ENCODE results near the gene APC.

- TF ChIP-seq, protein P1, sequence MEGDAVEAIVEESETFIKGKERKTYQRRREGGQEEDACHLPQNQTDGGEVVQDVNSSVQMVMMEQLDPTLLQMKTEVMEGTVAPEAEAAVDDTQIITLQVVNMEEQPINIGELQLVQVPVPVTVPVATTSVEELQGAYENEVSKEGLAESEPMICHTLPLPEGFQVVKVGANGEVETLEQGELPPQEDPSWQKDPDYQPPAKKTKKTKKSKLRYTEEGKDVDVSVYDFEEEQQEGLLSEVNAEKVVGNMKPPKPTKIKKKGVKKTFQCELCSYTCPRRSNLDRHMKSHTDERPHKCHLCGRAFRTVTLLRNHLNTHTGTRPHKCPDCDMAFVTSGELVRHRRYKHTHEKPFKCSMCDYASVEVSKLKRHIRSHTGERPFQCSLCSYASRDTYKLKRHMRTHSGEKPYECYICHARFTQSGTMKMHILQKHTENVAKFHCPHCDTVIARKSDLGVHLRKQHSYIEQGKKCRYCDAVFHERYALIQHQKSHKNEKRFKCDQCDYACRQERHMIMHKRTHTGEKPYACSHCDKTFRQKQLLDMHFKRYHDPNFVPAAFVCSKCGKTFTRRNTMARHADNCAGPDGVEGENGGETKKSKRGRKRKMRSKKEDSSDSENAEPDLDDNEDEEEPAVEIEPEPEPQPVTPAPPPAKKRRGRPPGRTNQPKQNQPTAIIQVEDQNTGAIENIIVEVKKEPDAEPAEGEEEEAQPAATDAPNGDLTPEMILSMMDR (IDR thresholded peaks at IDR 0.05) = no peak
- TF ChIP-seq POLR2A (IDR thresholded peaks at IDR 0.05) = no peak
- TF ChIP-seq EP300 (IDR thresholded peaks at IDR 0.05) = no peak
Observed at GRCh38 chr5:112697833-112698232, 39.9 kb upstream of the APC start.

Measured in upper lobe of left lung (tissue), 4 donors.